NCI-H510A (cell line): ENCODE measurements around the gene RAB18.
"Not testable (repeated sequence)": the region's sequence is repeated elsewhere in the genome, so short reads cannot be mapped to it uniquely, and the experiment has no call there.

Experiments used
- DNase-seq: peaks from one replicate; lab custom pipeline; 2025; lab: John Stamatoyannopoulos, UW

Gene RAB18

GRCh38 chr10:27547047-27547446, 42.9 kb downstream of the RAB18 start:
- no peak for DNase-seq

- no peak for DNase-seq
These were observed 43.4 kb downstream of the RAB18 start for GRCh38 chr10:27547482-27547881.

GRCh38 chr10:27550823-27551222, 46.7 kb downstream of the RAB18 start:
- no peak for DNase-seq

GRCh38 chr10:27558612-27559020, 54.5 kb downstream of the RAB18 start:
- no peak for DNase-seq

GRCh38 chr10:27561334-27561733, 57.2 kb downstream of the RAB18 start:
- no peak for DNase-seq

- no peak for DNase-seq
These were observed 60.3 kb downstream of the RAB18 start for GRCh38 chr10:27564398-27564797.

- DNase-seq = no peak
These were observed 60.8 kb downstream of the RAB18 start for GRCh38 chr10:27564880-27565279.

GRCh38 chr10:27568196-27569175, 64.4 kb downstream of the RAB18 start:
- DNase-seq = no peak

- no peak for DNase-seq
These were observed 65.8 kb downstream of the RAB18 start for GRCh38 chr10:27569946-27570345.

- DNase-seq = not testable (repeated sequence)
These were observed 72.9 kb downstream of the RAB18 start for GRCh38 chr10:27577038-27577437.

- no peak for DNase-seq
These were observed 74.2 kb downstream of the RAB18 start for GRCh38 chr10:27578316-27578715.

- DNase-seq = no peak
These were observed 77.1 kb downstream of the RAB18 start for GRCh38 chr10:27581225-27581624.

- no peak for DNase-seq
These were observed 80.2 kb downstream of the RAB18 start for GRCh38 chr10:27584302-27584701.
